T-cell (primary cell): Measurements from ENCODE around the gene SRP9. TPM values are rescaled to one million over a fixed set of nuclear protein-coding genes. Genes with fewer than 3 reads are reported as not detected.

Experiments
- ATAC-seq, 4 experiments: fragments of 200-7000 bp in 3 of 4; fragments of 150-1000 bp in 1 of 4; cut with Tn5 transposase; replicated peaks in 1 of 4; 1 replicate in 3 of 4; 2 replicates in 1 of 4; pipeline ENCODE4 v1.10.0; 2021; ENCODE audit warnings: moderate library complexity in 3 of 4, mild to moderate bottlenecking in 2 of 4, moderate number of reproducible peaks in 1 of 4
- CTCF ChIA-PET, 2 donors: fragments of 300-600 bp; sonication (Branson Sonifier 250); formaldehyde crosslinking; loops; one replicate each; lab custom pipeline; 2022; ENCODE audit warnings: antibody characterized with exemption in 2 of 2; lab: Charles Lee
- POLR2A ChIA-PET, 2 donors: fragments of 300-600 bp; sonication (Branson Sonifier 250); formaldehyde crosslinking; loops; one replicate each; lab custom pipeline; 2022; ENCODE audit warnings: antibody characterized with exemption in 2 of 2; lab: Charles Lee
- DNase-seq, 35 experiments: peaks; one replicate each; pipeline versions ENCODE4 v3.0.0 to v3.0.0-alpha.2; 2013 to 2023
- H3K27ac ChIP-seq: one replicate; pipeline ENCODE4 v1.5.1; 2013; ENCODE audit warnings: low read length
- H3K27me3 ChIP-seq, 2 experiments: replicated peaks in 1 of 2; 1 replicate in 1 of 2; 2 replicates in 1 of 2; pipeline versions ENCODE4 v1.6.1 to v1.7.0; 2013; ENCODE audit warnings: low read length in 1 of 2, mixed read lengths in 1 of 2; ENCODE audit not compliant: control insufficient read depth in 2 of 2, insufficient read depth in 2 of 2; ENCODE audit errors: extremely low read depth in 1 of 2
- H3K36me3 ChIP-seq, 2 donors: 1 replicate in 1 of 2; 2 replicates in 1 of 2; pipeline versions ENCODE4 v1.6.1 to v1.7.0; 2013; ENCODE audit warnings: low read length in 1 of 2; ENCODE audit not compliant: control insufficient read depth in 2 of 2, insufficient read depth in 1 of 2; ENCODE audit errors: extremely low read depth in 1 of 2
- H3K4me1 ChIP-seq, 2 experiments: 1 replicate in 1 of 2; 2 replicates in 1 of 2; pipeline versions ENCODE4 v1.6.1 to v1.7.0; 2013; ENCODE audit warnings: low read length in 2 of 2, mixed read lengths in 1 of 2; ENCODE audit not compliant: insufficient read depth in 2 of 2, control insufficient read depth in 1 of 2; ENCODE audit errors: extremely low read depth in 1 of 2
- H3K4me3 ChIP-seq, 2 donors: 1 replicate in 1 of 2; 2 replicates in 1 of 2; pipeline versions ENCODE4 v1.5.1 to v1.7.0; 2013; ENCODE audit warnings: mild to moderate bottlenecking in 2 of 2, low read length in 1 of 2, moderate library complexity in 1 of 2; ENCODE audit not compliant: control insufficient read depth in 1 of 2; ENCODE audit errors: extremely low read depth in 1 of 2
- H3K9me3 ChIP-seq: 2 replicates; pipeline ENCODE4 v1.7.0; 2013
- H3K27ac Mint-ChIP-seq, 2 donors: one replicate each; pipeline ENCODE4 v1.8.0; 2020 to 2021; ENCODE audit warnings: mild to moderate bottlenecking in 2 of 2, mixed read lengths in 2 of 2
- H3K27me3 Mint-ChIP-seq, 2 donors: one replicate each; pipeline ENCODE4 v1.8.0; 2021 to 2022; ENCODE audit warnings: mixed read lengths in 2 of 2
- H3K36me3 Mint-ChIP-seq: one replicate; pipeline ENCODE4 v1.8.0; 2021; ENCODE audit warnings: mixed read lengths
- H3K4me1 Mint-ChIP-seq, 3 donors: one replicate each; pipeline ENCODE4 v1.8.0; 2020 to 2022; ENCODE audit warnings: mixed read lengths in 3 of 3, mild to moderate bottlenecking in 1 of 3
- H3K4me3 Mint-ChIP-seq, 3 donors: one replicate each; pipeline ENCODE4 v1.8.0; 2020 to 2022; ENCODE audit warnings: mild to moderate bottlenecking in 3 of 3, mixed read lengths in 3 of 3, moderate library complexity in 3 of 3
- H3K9me3 Mint-ChIP-seq, 3 donors: one replicate each; pipeline ENCODE4 v1.8.0; 2020 to 2022; ENCODE audit warnings: mixed read lengths in 3 of 3
- WGBS: methylation state at CpG from one replicate; pipeline ENCODE4 v1.1.5; 2013; ENCODE audit warnings: missing lambda C conversion rate; ENCODE audit not compliant: insufficient coverage; 5-methylcytosine and 5-hydroxymethylcytosine counted together
- total RNA-seq, 35 experiments: library from RNA in 6 of 35; stranded (reverse) in 6 of 35; fragments of 120-200 nt in 1 of 35; gene quantifications; one replicate each; pipeline versions ENCODE4 v1.2.1 to v1.2.4 and lab custom pipeline; 2013 to 2026

SRP9 gene
- total RNA-seq, 5 donors from 2014 or later (not counting 1 experiment from before 2014, with no cell fraction given) = 74.1 to 152 (median 137) TPM

GRCh38 chr1:225762002-225762441 is 15.6 kb upstream of the SRP9 start:
- Histone ChIP-seq H3K36me3 (no peaks in the 10 kb centered on the region), H3K27me3 (peaks cover 0 to 26% of the 10 kb centered on the region in 2 experiments), H3K4me3 (no peak overlapping the region), H3K4me1 (no peaks in the 10 kb centered on the region), H3K9me3 (no peaks in the 10 kb centered on the region), H3K27ac (no peak overlapping the region)
- no peak for DNase-seq
- no peak for ATAC-seq
- POLR2A ChIA-PET = no interaction called here
- CTCF ChIA-PET = no interaction called here
- WGBS = 100% methylated on average over 2 of the region's 5 CpGs
- H3K36me3 Mint-ChIP-seq = no peaks in the 10 kb centered on the region
- no peak overlapping the region for H3K4me3 Mint-ChIP-seq
- peaks cover 0 to 5% of the 10 kb centered on the region in 2 donors for H3K27me3 Mint-ChIP-seq
- no peak overlapping the region for H3K27ac Mint-ChIP-seq
- H3K4me1 Mint-ChIP-seq = no peaks in the 10 kb centered on the region
- no peaks in the 10 kb centered on the region for H3K9me3 Mint-ChIP-seq

GRCh38 chr1:225762444-225762843 is 15.2 kb upstream of the SRP9 start:
- no peaks in the 10 kb centered on the region for H3K4me1 ChIP-seq
- Mint-ChIP-seq H3K27ac (no peak overlapping the region), H3K9me3 (no peaks in the 10 kb centered on the region), H3K36me3 (no peaks in the 10 kb centered on the region), H3K4me3 (no peak overlapping the region), H3K4me1 (no peaks in the 10 kb centered on the region), H3K27me3 (peaks cover 0 to 5% of the 10 kb centered on the region in 2 donors)
- DNase-seq (no peak), ATAC-seq (no peak)
- H3K4me3 ChIP-seq = no peak overlapping the region
- no peak overlapping the region for H3K27ac ChIP-seq
- H3K9me3 ChIP-seq = no peaks in the 10 kb centered on the region
- no peaks in the 10 kb centered on the region for H3K36me3 ChIP-seq
- H3K27me3 ChIP-seq = peaks cover 0 to 29% of the 10 kb centered on the region in 2 experiments
- 83% methylated on average over 2 of the region's 5 CpGs for WGBS
- POLR2A ChIA-PET = no interaction called here
- CTCF ChIA-PET = no interaction called here

GRCh38 chr1:225763716-225764548 is 13.7 kb upstream of the SRP9 start:
- Mint-ChIP-seq H3K36me3 (no peaks in the 10 kb centered on the region), H3K27me3 (peaks cover 0 to 5% of the 10 kb centered on the region in 2 donors), H3K4me1 (no peaks in the 10 kb centered on the region), H3K4me3 (no peak overlapping the region), H3K9me3 (no peaks in the 10 kb centered on the region), H3K27ac (no peak overlapping the region)
- H3K27ac ChIP-seq = no peak overlapping the region
- 94% methylated on average over 5 of the region's 9 CpGs for WGBS
- H3K4me3 ChIP-seq = no peak overlapping the region
- DNase-seq (no peak), ATAC-seq (no peak)
- ChIA-PET POLR2A (interaction anchor here in 1 of 2 donors (0.6 kb wide), 1 partner anchor 279 kb away, joined by 3 read pairs; no protein-coding TSS in a partner anchor), CTCF (no interaction called here)
- H3K9me3 ChIP-seq = no peaks in the 10 kb centered on the region
- no peaks in the 10 kb centered on the region for H3K4me1 ChIP-seq
- H3K36me3 ChIP-seq = no peaks in the 10 kb centered on the region
- H3K27me3 ChIP-seq = peaks cover 0 to 33% of the 10 kb centered on the region in 2 experiments

GRCh38 chr1:225765982-225766674 is 11.5 kb upstream of the SRP9 start:
- Mint-ChIP-seq H3K27me3 (peaks cover 0 to 5% of the 10 kb centered on the region in 2 donors), H3K4me3 (no peak overlapping the region), H3K36me3 (no peaks in the 10 kb centered on the region), H3K9me3 (no peaks in the 10 kb centered on the region), H3K4me1 (no peaks in the 10 kb centered on the region), H3K27ac (no peak overlapping the region)
- 90% methylated on average over 5 of the region's 6 CpGs for WGBS
- Histone ChIP-seq H3K4me3 (no peak overlapping the region), H3K27me3 (peaks cover 0 to 30% of the 10 kb centered on the region in 2 experiments), H3K27ac (no peak overlapping the region), H3K36me3 (no peaks in the 10 kb centered on the region), H3K9me3 (no peaks in the 10 kb centered on the region), H3K4me1 (no peaks in the 10 kb centered on the region)
- ATAC-seq (no peak), DNase-seq (no peak)
- ChIA-PET CTCF (no interaction called here), POLR2A (no interaction called here)

DNA sequence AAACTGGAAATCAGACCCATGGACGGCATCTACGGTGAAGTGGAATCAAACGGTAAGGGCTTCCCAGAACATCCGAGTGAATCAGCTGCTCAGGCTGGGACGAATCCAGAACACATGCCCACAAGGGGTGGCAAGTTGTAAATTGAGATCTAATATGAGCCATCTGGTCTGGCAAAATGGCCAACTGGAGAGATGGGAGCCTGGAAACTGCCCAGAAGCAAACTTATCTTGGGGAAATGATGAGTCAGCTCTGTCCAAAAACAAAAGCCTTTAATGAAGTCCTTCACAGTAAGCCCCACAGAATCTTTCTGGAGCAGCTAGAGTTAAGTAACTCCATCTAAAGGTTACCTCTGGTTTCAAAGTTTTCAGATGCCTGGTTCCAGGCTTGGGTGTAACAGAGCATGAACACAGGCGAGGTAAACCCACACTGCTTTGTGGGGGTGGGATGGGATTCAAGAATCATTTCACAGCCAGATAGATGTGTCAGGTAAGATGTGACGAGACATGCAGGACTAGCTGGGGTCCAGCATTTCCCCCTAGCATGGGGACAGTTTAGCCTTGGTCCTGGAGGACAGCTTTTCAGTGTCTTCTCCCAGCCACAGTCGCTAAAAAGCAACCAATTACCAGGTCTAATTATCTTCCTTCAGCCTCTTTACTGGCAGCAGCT is 10.5 kb upstream of the SRP9 start:
- no peaks in the 10 kb centered on the region for H3K9me3 Mint-ChIP-seq
- WGBS = 90% methylated on average over 8 of the region's 8 CpGs
- ATAC-seq (no peak), DNase-seq (no peak)
- H3K27me3 Mint-ChIP-seq = peaks cover 0 to 5% of the 10 kb centered on the region in 2 donors
- H3K27ac Mint-ChIP-seq = no peak overlapping the region
- ChIA-PET POLR2A (interaction anchor here in 1 of 2 donors (0.5 kb wide), 1 partner anchor 327 kb away, joined by 4 read pairs; no protein-coding TSS in a partner anchor), CTCF (no interaction called here)
- Histone ChIP-seq H3K27ac (no peak overlapping the region), H3K9me3 (no peaks in the 10 kb centered on the region), H3K36me3 (no peaks in the 10 kb centered on the region), H3K27me3 (peaks cover 0 to 30% of the 10 kb centered on the region in 2 experiments), H3K4me1 (no peaks in the 10 kb centered on the region), H3K4me3 (no peak overlapping the region)
- H3K4me1 Mint-ChIP-seq = no peaks in the 10 kb centered on the region
- no peak overlapping the region for H3K4me3 Mint-ChIP-seq
- H3K36me3 Mint-ChIP-seq = no peaks in the 10 kb centered on the region
